Activated CD8-positive, alpha-beta memory T cell treated with anti-CD3 and anti-CD28 coated beads, Interleukin-2, amount 50 U/mL, for 24 hours (primary cell): ENCODE results near the gene TEX12.

ENCODE experiments used
- DNase-seq: peaks from one replicate; pipeline ENCODE4 v3.0.0-alpha.2; 2020; ENCODE audit errors: extremely low read depth

Gene TEX12

GRCh38 chr11:112211536-112211935 is 44.4 kb downstream of the TEX12 start:
- DNase-seq: no peak

- DNase-seq: no peak
Observed at GRCh38 chr11:112212290-112212689, 45.1 kb downstream of the TEX12 start.

- DNase-seq: no peak
Observed at GRCh38 chr11:112212710-112213109, 45.5 kb downstream of the TEX12 start.

GRCh38 chr11:112213753-112214152 is 46.6 kb downstream of the TEX12 start:
- DNase-seq: no peak

GRCh38 chr11:112215621-112216020 is 48.4 kb downstream of the TEX12 start:
- no peak for DNase-seq

GRCh38 chr11:112216561-112217105 is 49.5 kb downstream of the TEX12 start:
- DNase-seq: no peak

GRCh38 chr11:112219476-112220232 is 52.5 kb downstream of the TEX12 start:
- DNase-seq: no peak

GRCh38 chr11:112221274-112221835 is 54.2 kb downstream of the TEX12 start:
- DNase-seq: no peak
